Common myeloid progenitor, CD34-positive (primary cell): ENCODE data around the gene RNF135. TPM values are rescaled to one million over a fixed set of nuclear protein-coding genes. Genes with fewer than 3 reads are reported as not detected.

Experiments
- CTCF ChIA-PET: fragments of 350-600 bp; sonication (Branson Sonifier 250); formaldehyde crosslinking; loops from one replicate; lab custom pipeline; 2021; ENCODE audit warnings: antibody characterized with exemption; lab: Charles Lee
- POLR2A ChIA-PET: fragments of 350-600 bp; sonication (Branson Sonifier 250); formaldehyde crosslinking; loops from one replicate; lab custom pipeline; 2021; ENCODE audit warnings: antibody characterized with exemption; lab: Charles Lee
- DNase-seq, 3 donors: peaks; one replicate each; pipeline versions ENCODE4 v3.0.0 to v3.0.0-alpha.2; 2013
- H3K27ac ChIP-seq, 2 experiments: 1 replicate in 1 of 2; 2 replicates in 1 of 2; pipeline ENCODE4 v1.7.0; 2013; ENCODE audit warnings: inconsistent platforms in 2 of 2, low read length in 2 of 2, mild to moderate bottlenecking in 2 of 2, low read depth in 1 of 2, moderate library complexity in 1 of 2; ENCODE audit not compliant: severe bottlenecking in 2 of 2, insufficient read depth in 1 of 2, poor library complexity in 1 of 2
- H3K27me3 ChIP-seq, 5 experiments: replicated peaks in 2 of 5; 1 replicate in 3 of 5; 2 replicates in 2 of 5; pipeline versions ENCODE4 v1.6.1 to v1.7.0; 2013; ENCODE audit warnings: low read length in 4 of 5, mild to moderate bottlenecking in 2 of 5, moderate library complexity in 2 of 5, inconsistent platforms in 1 of 5; ENCODE audit not compliant: insufficient read depth in 5 of 5, control insufficient read depth in 4 of 5
- H3K36me3 ChIP-seq, 4 experiments: 1 replicate in 2 of 4; 2 replicates in 2 of 4; pipeline versions ENCODE4 v1.6.1 to v1.7.0; 2013; ENCODE audit warnings: low read length in 3 of 4, control low read depth in 1 of 4, mild to moderate bottlenecking in 1 of 4; ENCODE audit not compliant: control insufficient read depth in 4 of 4, insufficient read depth in 4 of 4
- H3K4me1 ChIP-seq, 4 experiments: 1 replicate in 3 of 4; 2 replicates in 1 of 4; pipeline versions ENCODE4 v1.6.1 to v1.7.1; 2013; ENCODE audit warnings: low read length in 3 of 4, mild to moderate bottlenecking in 3 of 4, control low read depth in 1 of 4, inconsistent platforms in 1 of 4, moderate library complexity in 1 of 4; ENCODE audit not compliant: control insufficient read depth in 4 of 4, insufficient read depth in 4 of 4; ENCODE audit errors: control extremely low read depth in 1 of 4
- H3K4me3 ChIP-seq, 7 experiments: 1 replicate in 4 of 7; 2 replicates in 3 of 7; pipeline versions ENCODE4 v1.5.1 to v1.7.0; 2013; ENCODE audit warnings: mild to moderate bottlenecking in 7 of 7, low read length in 6 of 7, moderate library complexity in 6 of 7, inconsistent platforms in 2 of 7, low read depth in 2 of 7, control low read depth in 1 of 7; ENCODE audit not compliant: insufficient read depth in 4 of 7, control insufficient read depth in 1 of 7; ENCODE audit errors: extremely low read depth in 1 of 7
- H3K9me3 ChIP-seq, 5 experiments: 1 replicate in 4 of 5; 2 replicates in 1 of 5; pipeline versions ENCODE4 v1.6.1 to v1.7.1; 2013; ENCODE audit warnings: low read length in 4 of 5, mild to moderate bottlenecking in 2 of 5, inconsistent platforms in 1 of 5, low read depth in 1 of 5, moderate library complexity in 1 of 5; ENCODE audit not compliant: control insufficient read depth in 4 of 5, insufficient read depth in 2 of 5; ENCODE audit errors: control extremely low read depth in 1 of 5
- WGBS: methylation state at CpG from one replicate; pipeline ENCODE4 v1.1.5; 2013; ENCODE audit not compliant: insufficient coverage; 5-methylcytosine and 5-hydroxymethylcytosine counted together
- polyA plus RNA-seq: library from polyadenylated mRNA; unstranded; fragments of 120-200 nt; gene quantifications from one replicate; pipeline ENCODE4 v1.2.1, GENCODE V29; 2013

RNF135 gene
- 15.4 TPM for polyA plus RNA-seq

GRCh38 chr17:30970831-30971567 is at the start of gene RNF135:
Gene RNF135 (plus strand): TSS chr17:30971039. CDS start chr17:30971074, 35 bp downstream.
- Histone ChIP-seq H3K4me1 (peaks cover 12 to 34% (median 22%) of the 10 kb centered on the region in 4 experiments), H3K36me3 (peaks cover 0 to 9% (median 7%) of the 10 kb centered on the region in 4 experiments), H3K27ac (peak within 1 kb of the TSS; percentile 78 to 86), H3K9me3 (no peaks in the 10 kb centered on the region), H3K27me3 (no peaks in the 10 kb centered on the region), H3K4me3 (peak within 1 kb of the TSS; percentile 53 to 95 (median 85))
- ChIA-PET POLR2A (interaction anchor here (0.5 to 0.8 kb wide), 2 partner anchors 40 to 150 kb away, joined by 3 read pairs; no protein-coding TSS in a partner anchor), CTCF (interaction anchor here (0.6 to 1.1 kb wide), 4 partner anchors 13 to 283 kb away, joined by 3 to 4 read pairs (median 3); no protein-coding TSS in a partner anchor)
- WGBS, result under 1% methylated on average over 45 of the region's 66 CpGs
- peak; percentile 83 to 93 (median 89) for DNase-seq

GRCh38 chr17:30921544-30922196 is 49.2 kb upstream of the RNF135 start, which contains the start of gene ADAP2:
Gene ADAP2 (plus strand): TSS chr17:30921945. CDS start chr17:30922015, 70 bp downstream.
- POLR2A ChIA-PET, result interaction anchor here (0.5 to 0.6 kb wide), 2 partner anchors 13 to 15 kb away, joined by 3 read pairs; no protein-coding TSS in a partner anchor
- H3K27me3 ChIP-seq, result peaks cover 8 to 57% (median 20%) of the 10 kb centered on the region in 5 experiments
- CTCF ChIA-PET, result interaction anchor here (0.7 to 0.9 kb wide), 2 partner anchors 35 to 108 kb away, joined by 3 read pairs; no protein-coding TSS in a partner anchor
- H3K4me1 ChIP-seq, result peaks cover 0 to 18% (median 16%) of the 10 kb centered on the region in 4 experiments
- H3K4me3 ChIP-seq, result peak within 1 kb of the TSS; percentile 8 to 67 (median 50)
- peak in 2 of 3 donors; percentile 44 to 46 for DNase-seq
- under 1% methylated on average over 48 of the region's 60 CpGs for WGBS
- H3K9me3 ChIP-seq, result no peaks in the 10 kb centered on the region
- no peaks in the 10 kb centered on the region for H3K36me3 ChIP-seq
- H3K27ac ChIP-seq, result no peak within 1 kb of the TSS

GRCh38 chr17:30922235-30923030 is 48.4 kb upstream of the RNF135 start:
- ChIA-PET CTCF (interaction anchor here (0.6 to 2.1 kb wide), 4 partner anchors 12 to 108 kb away, joined by 3 to 7 read pairs (median 3); no protein-coding TSS in a partner anchor), POLR2A (interaction anchor here (0.9 kb wide), 1 partner anchor 48 kb away, joined by 4 read pairs; no protein-coding TSS in a partner anchor)
- DNase-seq, result peak in 2 of 3 donors; percentile 37 to 48
- peaks cover 8 to 57% (median 20%) of the 10 kb centered on the region in 5 experiments for H3K27me3 ChIP-seq
- peaks cover 0 to 18% (median 16%) of the 10 kb centered on the region in 4 experiments for H3K4me1 ChIP-seq
- H3K9me3 ChIP-seq, result no peaks in the 10 kb centered on the region
- no peak overlapping the region for H3K27ac ChIP-seq
- H3K36me3 ChIP-seq, result no peaks in the 10 kb centered on the region
- H3K4me3 ChIP-seq, result peak overlapping the region; percentile 8 to 67 (median 50)
- 7% methylated on average over 54 of the region's 66 CpGs for WGBS

GRCh38 chr17:30924341-30924740 is 46.5 kb upstream of the RNF135 start:
- peak in 2 of 3 donors; percentile 24 for DNase-seq
- POLR2A ChIA-PET, result interaction anchor here (0.6 kb wide), 1 partner anchor 36 kb away, joined by 4 read pairs; no protein-coding TSS in a partner anchor

GRCh38 chr17:30926516-30926915 is 44.3 kb upstream of the RNF135 start:
- Histone ChIP-seq H3K9me3 (no peaks in the 10 kb centered on the region), H3K27me3 (peaks cover 0 to 40% (median 12%) of the 10 kb centered on the region in 5 experiments), H3K27ac (no peak overlapping the region), H3K36me3 (no peaks in the 10 kb centered on the region), H3K4me3 (no peak overlapping the region), H3K4me1 (peaks cover 0 to 14% (median 13%) of the 10 kb centered on the region in 4 experiments)
- WGBS, result 96% methylated on average over 3 of the region's 6 CpGs
- ChIA-PET CTCF (interaction anchor here (0.8 to 1.3 kb wide), 2 partner anchors 10 to 14 kb away, joined by 3 to 4 read pairs; no protein-coding TSS in a partner anchor), POLR2A (no interaction called here)
- DNase-seq, result no peak

More at GRCh38 chr17:30924341-30924740, 46.5 kb upstream of the RNF135 start:
- H3K36me3 ChIP-seq, result no peaks in the 10 kb centered on the region
- WGBS, result 78% methylated on average over 1 of the region's 2 CpGs
- no peak overlapping the region for H3K4me3 ChIP-seq
- no peak overlapping the region for H3K27ac ChIP-seq
- CTCF ChIA-PET, result interaction anchor here (2.1 kb wide), 1 partner anchor 14 kb away, joined by 7 read pairs; no protein-coding TSS in a partner anchor
- peaks cover 8 to 57% (median 20%) of the 10 kb centered on the region in 5 experiments for H3K27me3 ChIP-seq
- H3K4me1 ChIP-seq, result peaks cover 0 to 18% (median 16%) of the 10 kb centered on the region in 4 experiments
- H3K9me3 ChIP-seq, result no peaks in the 10 kb centered on the region

GRCh38 chr17:30927756-30928155 is 43.1 kb upstream of the RNF135 start:
- DNase-seq, result no peak
- Histone ChIP-seq H3K4me3 (no peak overlapping the region), H3K9me3 (no peaks in the 10 kb centered on the region), H3K4me1 (peaks cover 0 to 2% (median under 1%) of the 10 kb centered on the region in 4 experiments), H3K27ac (no peak overlapping the region), H3K36me3 (no peaks in the 10 kb centered on the region), H3K27me3 (peaks cover 0 to 28% (median 8%) of the 10 kb centered on the region in 5 experiments)
- WGBS, result 100% methylated on average over 2 of the region's 5 CpGs
- ChIA-PET CTCF (interaction anchor here (0.9 to 1.3 kb wide), 2 partner anchors 9 to 21 kb away, joined by 3 read pairs; no protein-coding TSS in a partner anchor), POLR2A (no interaction called here)
